A673 (cell line): ENCODE results near the gene PCCA. TPM values are rescaled to one million over a fixed set of nuclear protein-coding genes. Genes with fewer than 3 reads are reported as not detected.

ENCODE experiments used
- BruUV-seq: library from RNA; stranded (reverse); fragments of 400-500 nt; replicated peaks from 2 replicates; lab custom pipeline; 2021; lab: Mats Ljungman, UMichigan
- CTCF ChIA-PET: fragments of 300-600 bp; sonication (Branson Sonifier 250); formaldehyde crosslinking; loops from one replicate; lab custom pipeline; 2022; ENCODE audit warnings: antibody characterized with exemption; lab: Charles Lee
- POLR2A ChIA-PET: fragments of 300-600 bp; sonication (Branson Sonifier 250); formaldehyde crosslinking; loops from one replicate; lab custom pipeline; 2022; ENCODE audit warnings: antibody characterized with exemption; ENCODE audit not compliant: low non-redundant PET; lab: Charles Lee
- DNase-seq: peaks from one replicate; pipeline ENCODE4 v3.0.0-alpha.2; 2015; ENCODE audit warnings: low spot score
- H3K27ac ChIP-seq: fragments of 200-600 bp; sonication (generic); 2 replicates; pipeline ENCODE4 v1.5.1; 2016; ENCODE audit warnings: mixed run types, low read depth, mild to moderate bottlenecking, mixed read lengths, antibody characterized with exemption, low read length; ENCODE audit not compliant: poor library complexity, severe bottlenecking
- H3K27me3 ChIP-seq: fragments of 200-600 bp; sonication (generic); replicated peaks from 2 replicates; pipeline ENCODE4 v1.6.1; 2017; ENCODE audit warnings: mixed run types, low read depth, mild to moderate bottlenecking, mixed read lengths, antibody characterized with exemption, low read length; ENCODE audit not compliant: insufficient read depth, poor library complexity
- H3K36me3 ChIP-seq: fragments of 200-600 bp; sonication (generic); 2 replicates; pipeline ENCODE4 v1.6.1; 2016; ENCODE audit warnings: mixed run types, mild to moderate bottlenecking, mixed read lengths, antibody characterized with exemption, low read length; ENCODE audit not compliant: insufficient read depth, poor library complexity, severe bottlenecking
- H3K4me1 ChIP-seq: fragments of 200-600 bp; sonication (generic); 2 replicates; pipeline ENCODE4 v1.6.1; 2017; ENCODE audit warnings: mixed run types, mild to moderate bottlenecking, mixed read lengths, antibody characterized with exemption, low read length; ENCODE audit not compliant: insufficient read depth, poor library complexity, severe bottlenecking
- H3K4me3 ChIP-seq: fragments of 200-600 bp; sonication (generic); 2 replicates; pipeline ENCODE4 v1.5.1; 2016; ENCODE audit warnings: low read depth, mixed run types, mild to moderate bottlenecking, mixed read lengths, low read length; ENCODE audit not compliant: poor library complexity, severe bottlenecking
- H3K9me3 ChIP-seq: fragments of 200-600 bp; sonication (generic); 2 replicates; pipeline ENCODE4 v1.6.1; 2016; ENCODE audit warnings: mixed run types, low read depth, mild to moderate bottlenecking, mixed read lengths, antibody characterized with exemption, low read length; ENCODE audit not compliant: poor library complexity, severe bottlenecking
- CTCF ChIP-seq: fragments of 300-800, 200-600 bp; sonication (generic); conservative IDR thresholded peaks from 2 replicates; pipeline ENCODE4 v1.5.1; 2017; ENCODE audit warnings: low read depth, mild to moderate bottlenecking, antibody characterized with exemption, low read length, moderate library complexity, mixed read lengths
- EZH2 ChIP-seq: fragments of 200-600 bp; sonication (generic); IDR thresholded peaks from 2 replicates; pipeline ENCODE4 v1.6.1; 2017; ENCODE audit warnings: borderline replicate concordance, low read depth, mild to moderate bottlenecking, mixed read lengths, antibody characterized with exemption, low read length; ENCODE audit not compliant: poor library complexity, severe bottlenecking
- intact Hi-C: fragments of 100-400 bp; cut with micrococcal nuclease; formaldehyde crosslinking; loops from one replicate; pipeline ENCODE4 v1.10.0; 2022; ENCODE audit not compliant: unreplicated experiment
- total RNA-seq: library from RNA; stranded (reverse); gene quantifications from 2 replicates; pipeline ENCODE4 v1.2.3, GENCODE V29; 2021

The PCCA gene
- total RNA-seq, 1 experiment from 2014 or later, result 93.0 TPM

- DNase-seq, result no peak
Measured at GRCh38 chr13:100128373-100128772, 39.5 kb downstream of the PCCA start.

GRCh38 chr13:100128838-100129237, 39.9 kb downstream of the PCCA start:
- POLR2A ChIA-PET, result no interaction called here
- no peak overlapping the region for H3K4me3 ChIP-seq
- intact Hi-C loops, result no loop called here
- CTCF ChIA-PET, result no interaction called here
- H3K4me1 ChIP-seq, result peaks cover 21% of the 10 kb centered on the region
- DNase-seq, result no peak
- no TSS peak for BruUV-seq
- no peak overlapping the region for H3K27ac ChIP-seq
- no peaks in the 10 kb centered on the region for H3K9me3 ChIP-seq
- no peaks in the 10 kb centered on the region for H3K27me3 ChIP-seq
- no peaks in the 10 kb centered on the region for H3K36me3 ChIP-seq
- no peak for TF ChIP-seq EZH2
- no peak for TF ChIP-seq CTCF

More at GRCh38 chr13:100128373-100128772, 39.5 kb downstream of the PCCA start:
- Histone ChIP-seq H3K36me3 (no peaks in the 10 kb centered on the region), H3K9me3 (no peaks in the 10 kb centered on the region), H3K4me3 (no peak overlapping the region), H3K27ac (no peak overlapping the region), H3K27me3 (no peaks in the 10 kb centered on the region), H3K4me1 (peaks cover 21% of the 10 kb centered on the region)
- intact Hi-C loops, result no loop called here
- TF ChIP-seq EZH2 (no peak), CTCF (no peak)
- ChIA-PET POLR2A (no interaction called here), CTCF (no interaction called here)
- BruUV-seq, result no TSS peak

GRCh38 chr13:100129605-100130004, 40.7 kb downstream of the PCCA start:
- Histone ChIP-seq H3K4me1 (peaks cover 13% of the 10 kb centered on the region), H3K9me3 (no peaks in the 10 kb centered on the region), H3K4me3 (no peak overlapping the region), H3K27ac (no peak overlapping the region), H3K36me3 (no peaks in the 10 kb centered on the region), H3K27me3 (no peaks in the 10 kb centered on the region)
- no peak for DNase-seq
- no TSS peak for BruUV-seq
- POLR2A ChIA-PET, result no interaction called here
- CTCF ChIA-PET, result no interaction called here
- no peak for TF ChIP-seq EZH2
- no peak for TF ChIP-seq CTCF
- intact Hi-C loops, result loop anchor here (5.0 to 10.0 kb wide), 2 partner anchors 168 to 385 kb away; no protein-coding TSS in a partner anchor
